Spleen (tissue), 3 donors: ENCODE data around the gene KL.

Experiments used
- POLR2A ChIP-seq, 3 donors: fragments of 450-650 bp; IDR thresholded peaks; one replicate each; pipeline ENCODE4 v1.5.1; 2017; ENCODE audit warnings: antibody characterized with exemption in 3 of 3, mild to moderate bottlenecking in 1 of 3
- POLR2AphosphoS5 ChIP-seq, 3 donors: sonication (generic); formaldehyde crosslinking; IDR thresholded peaks; one replicate each; pipeline ENCODE4 v1.5.1; 2017; ENCODE audit warnings: antibody characterized with exemption in 3 of 3

GRCh38 chr13:32988608-32989289 lies 27.5 kb upstream of the KL start:
- TF ChIP-seq POLR2A (IDR thresholded peaks at IDR 0.05) (no peak), POLR2AphosphoS5 (IDR thresholded peaks at IDR 0.05) (no peak)
